Subcutaneous adipose tissue (tissue), 4 donors: ENCODE data around the gene SELENOO. TPM values are rescaled to one million over a fixed set of nuclear protein-coding genes. Genes with fewer than 3 reads are reported as not detected.

ENCODE experiments used
- total RNA-seq, 4 donors: library from RNA; depleted of rRNA; stranded (reverse); fragments of >200 nt; gene quantifications; one replicate each; pipeline ENCODE4 v1.1.0, GENCODE V29; 2016
- TF ChIP-seq, protein P1 (sequence below): fragments of 450-650 bp; IDR thresholded peaks from one replicate; pipeline ENCODE4 v1.5.1; 2016; ENCODE audit warnings: low read depth, mild to moderate bottlenecking, control low read depth, antibody characterized with exemption, moderate library complexity

SELENOO gene
- total RNA-seq, 4 donors from 2014 or later, result 13.2 to 36.5 (median 18.9) TPM

DNA sequence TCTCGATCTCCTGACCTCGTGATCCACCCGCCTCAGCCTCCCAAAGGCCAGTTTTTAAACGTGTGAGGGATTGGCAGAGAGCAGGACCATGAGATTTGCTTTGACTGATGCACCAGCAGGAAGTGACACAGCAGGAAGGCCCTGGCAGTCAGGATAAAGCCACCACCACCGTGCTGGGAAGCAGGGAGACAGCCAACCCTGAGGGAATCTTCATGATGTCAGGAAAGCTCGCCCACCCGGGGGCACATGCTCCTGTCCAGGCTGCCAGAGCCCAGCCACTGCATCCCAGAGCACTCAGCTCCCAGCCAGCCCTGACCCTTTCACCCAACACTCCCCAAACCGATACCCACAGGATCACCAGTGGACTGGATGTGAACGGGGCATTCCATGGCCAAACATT is 37.9 kb downstream of the SELENOO start:
- TF ChIP-seq, protein P1, sequence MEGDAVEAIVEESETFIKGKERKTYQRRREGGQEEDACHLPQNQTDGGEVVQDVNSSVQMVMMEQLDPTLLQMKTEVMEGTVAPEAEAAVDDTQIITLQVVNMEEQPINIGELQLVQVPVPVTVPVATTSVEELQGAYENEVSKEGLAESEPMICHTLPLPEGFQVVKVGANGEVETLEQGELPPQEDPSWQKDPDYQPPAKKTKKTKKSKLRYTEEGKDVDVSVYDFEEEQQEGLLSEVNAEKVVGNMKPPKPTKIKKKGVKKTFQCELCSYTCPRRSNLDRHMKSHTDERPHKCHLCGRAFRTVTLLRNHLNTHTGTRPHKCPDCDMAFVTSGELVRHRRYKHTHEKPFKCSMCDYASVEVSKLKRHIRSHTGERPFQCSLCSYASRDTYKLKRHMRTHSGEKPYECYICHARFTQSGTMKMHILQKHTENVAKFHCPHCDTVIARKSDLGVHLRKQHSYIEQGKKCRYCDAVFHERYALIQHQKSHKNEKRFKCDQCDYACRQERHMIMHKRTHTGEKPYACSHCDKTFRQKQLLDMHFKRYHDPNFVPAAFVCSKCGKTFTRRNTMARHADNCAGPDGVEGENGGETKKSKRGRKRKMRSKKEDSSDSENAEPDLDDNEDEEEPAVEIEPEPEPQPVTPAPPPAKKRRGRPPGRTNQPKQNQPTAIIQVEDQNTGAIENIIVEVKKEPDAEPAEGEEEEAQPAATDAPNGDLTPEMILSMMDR, result no peak

DNA sequence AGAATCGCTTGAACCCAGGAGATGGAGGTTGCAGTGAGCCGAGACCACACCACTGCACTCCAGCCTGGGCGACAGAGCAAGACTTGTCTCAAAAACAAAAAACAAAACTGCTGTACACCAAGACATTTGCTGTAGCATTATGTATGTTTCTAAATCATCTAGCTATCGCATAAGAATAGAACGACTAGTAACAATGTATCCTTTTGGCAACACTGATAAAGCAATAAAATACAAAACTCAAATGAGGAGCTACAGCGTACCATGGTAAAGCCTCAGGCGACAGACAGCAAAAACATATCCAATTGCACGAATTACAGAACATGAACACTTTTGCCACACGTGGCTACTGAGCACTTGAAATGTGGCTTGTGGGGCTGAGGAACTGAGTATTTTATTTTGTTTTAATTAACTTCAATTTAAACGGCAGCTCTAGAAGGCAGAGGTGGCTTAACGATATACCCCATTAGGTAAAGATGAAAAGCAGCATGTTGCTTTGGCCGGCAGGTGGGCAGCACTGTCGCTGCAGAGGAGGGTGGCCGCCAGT is 41.7 kb downstream of the SELENOO start:
- TF ChIP-seq, protein P1, result no peak

DNA sequence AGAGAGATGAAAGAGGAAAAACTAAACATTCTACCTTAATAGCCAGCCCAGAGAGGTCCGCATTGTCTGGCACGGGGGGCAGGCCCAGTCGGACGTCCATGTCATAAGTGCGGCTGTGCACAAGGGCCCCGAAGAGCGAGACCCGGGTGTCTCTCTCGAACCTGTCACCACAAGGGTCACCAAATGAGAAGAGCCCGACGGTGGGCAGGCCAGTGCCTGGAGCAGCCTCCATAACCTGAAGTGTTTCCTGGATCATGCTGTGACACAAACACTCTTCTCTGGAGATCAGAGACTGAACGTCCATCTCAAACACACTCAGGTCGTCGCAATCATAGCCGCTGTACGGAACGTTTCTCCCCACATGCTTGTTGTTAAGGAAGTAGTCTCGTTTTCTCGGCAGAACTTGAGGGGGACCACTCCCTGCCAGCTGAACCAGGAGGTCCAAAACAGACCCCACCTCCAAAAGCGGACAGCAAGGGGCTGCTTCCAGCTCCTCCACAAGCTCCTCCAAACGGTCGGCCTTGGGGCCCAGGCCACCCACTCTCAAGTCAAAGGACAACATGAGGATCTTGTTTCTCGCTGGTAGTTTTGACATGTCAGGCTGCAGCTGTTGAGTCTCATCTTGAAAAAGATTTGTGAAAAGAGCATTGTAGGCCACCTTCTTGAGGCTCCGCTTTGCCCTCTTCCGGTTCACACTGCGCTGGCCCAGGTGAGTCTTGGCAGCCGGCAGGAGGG is 43.0 kb downstream of the SELENOO start:
- TF ChIP-seq, protein P1, result no peak

DNA sequence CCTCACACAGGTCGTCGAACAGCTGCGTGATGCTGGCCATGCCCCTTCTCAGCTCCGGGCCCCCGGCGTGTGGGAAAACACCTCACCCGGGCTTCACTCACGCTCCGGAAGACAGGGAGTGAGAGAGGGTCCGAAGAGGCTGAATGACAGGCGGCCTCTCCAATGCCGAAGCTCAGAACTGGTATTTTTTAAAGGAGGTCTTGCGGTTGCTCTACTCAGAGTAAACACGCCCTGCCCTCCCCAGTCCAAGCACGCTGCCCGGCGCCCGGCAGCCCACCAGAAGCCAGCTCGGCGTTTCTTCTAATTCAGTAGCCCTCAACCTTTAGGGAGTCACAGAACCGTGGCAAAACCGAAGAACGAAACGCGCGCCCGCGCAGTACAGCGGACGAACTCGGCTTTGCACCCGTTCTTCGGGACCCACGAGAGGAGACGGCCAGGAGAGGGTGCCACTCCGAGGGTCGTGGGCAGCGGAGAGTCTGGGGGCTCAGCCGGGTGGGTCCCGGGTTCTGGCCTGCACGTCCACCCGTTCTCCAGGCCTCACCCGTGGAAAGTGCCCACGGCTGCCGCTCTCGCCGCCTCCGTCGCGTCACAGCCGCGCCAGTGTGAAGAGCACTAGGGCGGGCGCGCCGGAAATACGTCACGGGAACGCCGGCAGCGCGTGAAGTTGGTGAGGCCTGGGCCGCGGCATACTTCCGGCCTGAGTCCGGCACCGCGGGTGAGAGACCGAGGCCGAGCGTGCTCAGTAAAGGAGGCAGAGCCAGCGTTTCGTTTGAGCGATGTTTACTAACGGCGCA is 43.8 kb downstream of the SELENOO start, which contains the start of gene TUBGCP6:
TUBGCP6 (minus strand) TSS at position 604 of the 794 bp plus-strand sequence; CDS start at position 40, 564 bp downstream.
- TF ChIP-seq, protein P1, result no peak

GRCh38 chr22:50245214-50246072 is 44.6 kb downstream of the SELENOO start:
- TF ChIP-seq, protein P1, result no peak

DNA sequence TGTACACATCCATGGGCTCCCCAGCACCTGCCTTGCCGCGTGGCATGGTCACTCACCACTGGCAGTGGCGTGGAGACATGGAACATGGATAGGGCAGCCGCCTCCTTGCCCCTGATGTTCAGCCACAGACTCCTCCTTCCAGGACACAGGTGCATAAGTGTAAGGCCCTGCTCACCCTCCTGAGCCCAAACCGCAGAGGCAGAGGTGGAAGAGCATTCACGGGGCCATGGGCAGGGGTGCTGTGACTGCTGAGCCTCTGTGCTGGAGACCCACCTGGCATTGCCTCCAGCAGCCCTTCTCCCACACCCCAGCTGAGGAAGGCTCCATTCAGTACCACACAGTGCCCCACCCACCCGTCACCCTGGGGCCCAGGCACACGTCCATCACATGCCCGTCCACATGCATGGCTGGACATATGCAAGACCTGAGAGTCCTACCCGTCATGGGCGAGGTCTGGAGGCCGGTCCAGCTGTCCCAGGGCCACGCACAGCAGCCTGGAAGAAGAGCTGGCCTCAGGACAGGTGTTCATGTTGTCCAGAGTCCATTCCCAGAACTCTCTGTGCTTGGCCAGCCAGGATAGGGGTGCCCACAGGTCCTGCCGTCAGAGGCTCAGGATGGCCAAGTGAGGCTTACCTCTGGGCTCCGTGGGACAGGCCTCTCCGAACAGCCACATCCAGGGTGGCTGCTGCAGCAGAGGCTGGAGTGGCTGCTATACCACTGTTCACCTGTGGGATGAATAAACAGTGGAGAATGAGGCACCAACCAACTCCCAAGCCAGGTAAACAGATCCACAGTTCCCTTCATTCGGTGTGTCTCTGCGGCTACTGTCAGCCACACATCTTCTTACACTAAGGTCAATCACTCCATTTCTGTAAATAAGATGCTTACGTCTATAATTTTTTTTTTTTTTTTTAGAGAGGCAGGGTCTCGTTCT is 45.7 kb downstream of the SELENOO start:
- TF ChIP-seq, protein P1, result no peak
